Tongue (tissue), 2 donors: Measurements from ENCODE around the gene GHRHR. TPM values are rescaled to one million over a fixed set of nuclear protein-coding genes. Genes with fewer than 3 reads are reported as not detected.

Source experiments
- DNase-seq: peaks from one replicate; pipeline ENCODE4 v3.0.0-alpha.2; 2015
- total RNA-seq: library from RNA; depleted of rRNA; stranded (reverse); fragments of >200 nt; gene quantifications from one replicate; pipeline ENCODE4 v1.2.3, GENCODE V29; 2014

GHRHR gene
- total RNA-seq, 1 donor from 2014 or later: not detected

GRCh38 chr7:30968747-30969603, 5.2 kb downstream of the GHRHR start:
- no peak for DNase-seq

GRCh38 chr7:30969604-30969970, 5.8 kb downstream of the GHRHR start:
- no peak for DNase-seq

GRCh38 chr7:30970074-30970473, 6.3 kb downstream of the GHRHR start:
- no peak for DNase-seq

- DNase-seq: no peak
These were observed 6.9 kb downstream of the GHRHR start for GRCh38 chr7:30970594-30971094.

GRCh38 chr7:30971440-30971839, 7.7 kb downstream of the GHRHR start:
- no peak for DNase-seq

GRCh38 chr7:30971840-30972563, 8.2 kb downstream of the GHRHR start:
- DNase-seq: no peak

GRCh38 chr7:30973292-30973691, 9.5 kb downstream of the GHRHR start:
- DNase-seq: no peak

- DNase-seq: no peak
These were observed 10.2 kb downstream of the GHRHR start for GRCh38 chr7:30973791-30974604.

- peak; percentile 59 for DNase-seq
These were observed 11.0 kb downstream of the GHRHR start for GRCh38 chr7:30974605-30975255.

GRCh38 chr7:30975256-30975899, 11.6 kb downstream of the GHRHR start:
- no peak for DNase-seq

- no peak for DNase-seq
These were observed 12.6 kb downstream of the GHRHR start for GRCh38 chr7:30976381-30976780.

- no peak for DNase-seq
These were observed 13.5 kb downstream of the GHRHR start for GRCh38 chr7:30977222-30977621.

GRCh38 chr7:30977896-30978564, 14.3 kb downstream of the GHRHR start:
- DNase-seq: peak; percentile 25

- no peak for DNase-seq
These were observed 15.3 kb downstream of the GHRHR start for GRCh38 chr7:30979027-30979426.

GRCh38 chr7:30980194-30980593, 16.4 kb downstream of the GHRHR start:
- no peak for DNase-seq

GRCh38 chr7:30980751-30981150, 17.0 kb downstream of the GHRHR start:
- no peak for DNase-seq

- DNase-seq: peak; percentile 95
These were observed 19.5 kb downstream of the GHRHR start for GRCh38 chr7:30983042-30983913.

- DNase-seq: no peak
These were observed 20.1 kb downstream of the GHRHR start for GRCh38 chr7:30983914-30984247.

GRCh38 chr7:30984359-30985107, 20.8 kb downstream of the GHRHR start:
- peak; percentile 32 for DNase-seq
